GM23248 (cell line): ENCODE results near the gene TMEM163. TPM values are rescaled to one million over a fixed set of nuclear protein-coding genes. Genes with fewer than 3 reads are reported as not detected.

ENCODE experiments used
- DNase-seq: peaks from one replicate; pipeline ENCODE4 v3.0.0-alpha.2; 2015
- H2AFZ ChIP-seq: fragments of 200-600 bp; sonication (generic); 2 replicates; pipeline ENCODE4 v1.6.1; 2016; ENCODE audit warnings: antibody characterized with exemption
- H3F3A ChIP-seq: fragments of 200-600 bp; sonication (generic); 2 replicates; pipeline ENCODE4 v1.6.1; 2016; ENCODE audit warnings: mild to moderate bottlenecking, antibody characterized with exemption, mixed run types; ENCODE audit not compliant: insufficient read depth
- H3K27ac ChIP-seq: fragments of 200-600 bp; sonication (generic); 2 replicates; pipeline ENCODE4 v1.5.1; 2016; ENCODE audit warnings: mild to moderate bottlenecking
- H3K27me3 ChIP-seq: fragments of 200-600 bp; sonication (generic); replicated peaks from 2 replicates; pipeline ENCODE4 v1.6.1; 2016; ENCODE audit warnings: mild to moderate bottlenecking; ENCODE audit not compliant: insufficient read depth
- H3K36me3 ChIP-seq: fragments of 200-600 bp; sonication (generic); 2 replicates; pipeline ENCODE4 v1.6.1; 2016; ENCODE audit warnings: low read depth, mild to moderate bottlenecking
- H3K4me1 ChIP-seq: fragments of 200-600 bp; sonication (generic); 2 replicates; pipeline ENCODE4 v1.6.1; 2016; ENCODE audit warnings: mild to moderate bottlenecking; ENCODE audit not compliant: insufficient read depth
- H3K4me2 ChIP-seq: fragments of 200-600 bp; sonication (generic); one replicate; pipeline ENCODE4 v1.6.1; 2016; ENCODE audit warnings: mild to moderate bottlenecking; ENCODE audit not compliant: unreplicated experiment
- H3K4me3 ChIP-seq: fragments of 200-600 bp; sonication (generic); 2 replicates; pipeline ENCODE4 v1.5.1; 2016; ENCODE audit warnings: mild to moderate bottlenecking
- H3K79me2 ChIP-seq: fragments of 200-600 bp; sonication (generic); 2 replicates; pipeline ENCODE4 v1.6.1; 2016; ENCODE audit warnings: mild to moderate bottlenecking; ENCODE audit not compliant: insufficient read depth
- H3K9ac ChIP-seq: fragments of 200-600 bp; sonication (generic); 2 replicates; pipeline ENCODE4 v1.6.1; 2016; ENCODE audit warnings: mild to moderate bottlenecking
- H3K9me2 ChIP-seq: fragments of 200-600 bp; sonication (generic); 2 replicates; pipeline ENCODE4 v1.6.1; 2016; ENCODE audit warnings: mixed run types, mild to moderate bottlenecking, moderate library complexity; ENCODE audit not compliant: insufficient read depth
- H3K9me3 ChIP-seq: fragments of 200-600 bp; sonication (generic); one replicate; pipeline ENCODE4 v1.6.1; 2017; ENCODE audit warnings: low read depth
- H4K20me1 ChIP-seq: fragments of 200-600 bp; sonication (generic); 2 replicates; pipeline ENCODE4 v1.6.0; 2016; ENCODE audit not compliant: insufficient read depth
- EZH2 ChIP-seq: fragments of 200-600 bp; sonication (generic); IDR thresholded peaks from 2 replicates; pipeline ENCODE4 v1.6.1; 2018; ENCODE audit warnings: antibody characterized with exemption, mild to moderate bottlenecking; ENCODE audit not compliant: insufficient read depth, poor library complexity, severe bottlenecking
- EZH2phosphoT487 ChIP-seq: fragments of 200-600 bp; sonication (generic); IDR thresholded peaks from 2 replicates; pipeline ENCODE4 v1.6.1; 2018; ENCODE audit warnings: antibody characterized with exemption, moderate library complexity, mild to moderate bottlenecking, low read depth; ENCODE audit not compliant: insufficient read depth
- WGBS, 2 experiments: methylation state at CpG; one replicate each; pipeline ENCODE4 v1.1.6; 2015 to 2017; ENCODE audit warnings: low lambda C conversion rate in 2 of 2, low coverage in 1 of 2; ENCODE audit errors: missing lambda C conversion rate in 2 of 2; 5-methylcytosine and 5-hydroxymethylcytosine counted together
- in situ Hi-C: fragments of 300-500 bp; cut with MboI; formaldehyde crosslinking; loops from 2 replicates; pipeline ENCODE4 v1.15.0; 2020
- polyA plus RNA-seq: library from polyadenylated mRNA; unstranded; fragments of >200 nt; fragmentation: Nextera tagmentation; extraction: Ambion mirVana; gene quantifications from 2 replicates; pipeline ENCODE4 v1.2.1, GENCODE V29; 2016
- total RNA-seq: library from RNA; depleted of rRNA; stranded (reverse); fragments of >200 nt; shearing (Covaris generic); gene quantifications from 2 replicates; pipeline ENCODE4 v1.2.3, GENCODE V29; 2014

TMEM163 gene
- total and polyA plus RNA-seq, 2 experiments from 2014 or later, result not detected

DNA sequence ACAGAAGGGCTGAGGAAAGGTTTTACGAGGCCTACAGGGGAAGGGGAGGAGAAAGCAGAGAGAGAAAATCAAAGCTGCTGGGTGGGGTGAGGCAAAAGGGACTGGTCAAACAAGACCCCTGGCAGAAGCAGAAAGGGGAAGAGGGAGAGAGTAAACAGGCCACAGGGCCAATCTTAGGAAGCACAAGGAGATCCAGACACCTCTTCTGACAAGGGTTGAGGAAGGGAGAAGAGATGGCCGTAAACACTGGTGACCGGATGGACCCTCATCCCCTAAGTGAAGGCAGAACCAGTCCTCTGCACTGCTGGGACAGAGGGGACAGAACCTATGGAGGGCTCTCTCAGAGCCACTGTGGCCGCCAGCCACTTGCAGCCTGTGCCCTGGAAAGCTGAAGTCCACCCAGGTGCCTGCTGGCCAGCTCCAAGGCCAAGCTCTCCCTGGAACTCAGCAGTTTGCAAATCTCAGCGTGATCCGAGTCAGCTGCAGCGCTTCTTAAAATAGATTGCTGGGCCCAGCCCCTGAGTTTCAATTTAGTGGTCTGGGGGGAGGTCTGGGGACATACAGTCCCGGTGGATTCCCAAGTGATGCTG lies 108.8 kb downstream of the TMEM163 start:
- DNase-seq, result no peak

GRCh38 chr2:134603966-134604365 lies 114.8 kb downstream of the TMEM163 start:
- no peaks in the 10 kb centered on the region for H3K36me3 ChIP-seq
- H3K27ac ChIP-seq, result no peak overlapping the region
- DNase-seq, result no peak
- H2AFZ ChIP-seq, result no peak overlapping the region
- no peak for TF ChIP-seq EZH2phosphoT487
- TF ChIP-seq EZH2, result no peak
- no peaks in the 10 kb centered on the region for H3K79me2 ChIP-seq
- H4K20me1 ChIP-seq, result no peaks in the 10 kb centered on the region
- no peak overlapping the region for H3K9ac ChIP-seq
- no peaks in the 10 kb centered on the region for H3K27me3 ChIP-seq
- no peak overlapping the region for H3K4me2 ChIP-seq
- no peaks in the 10 kb centered on the region for H3K4me1 ChIP-seq
- 25 to 35% methylated on average over 5 of the region's 5 CpGs for WGBS, 2 experiments
- no peaks in the 10 kb centered on the region for H3F3A ChIP-seq
- H3K4me3 ChIP-seq, result no peak overlapping the region
- no peaks in the 10 kb centered on the region for H3K9me2 ChIP-seq
- in situ Hi-C loops, result no loop called here
- no peaks in the 10 kb centered on the region for H3K9me3 ChIP-seq

More for the DNA sequence above, 108.8 kb downstream of the TMEM163 start:
- Histone ChIP-seq H3K4me3 (no peak overlapping the region), H3K9me2 (no peaks in the 10 kb centered on the region), H3K27me3 (no peaks in the 10 kb centered on the region), H3K27ac (no peak overlapping the region), H3F3A (no peaks in the 10 kb centered on the region), H3K9ac (no peak overlapping the region), H3K9me3 (no peaks in the 10 kb centered on the region), H4K20me1 (no peaks in the 10 kb centered on the region), H3K36me3 (no peaks in the 10 kb centered on the region), H3K79me2 (no peaks in the 10 kb centered on the region), H2AFZ (no peak overlapping the region), H3K4me1 (no peaks in the 10 kb centered on the region), H3K4me2 (no peak overlapping the region)
- TF ChIP-seq EZH2phosphoT487 (no peak), EZH2 (no peak)
- in situ Hi-C loops, result no loop called here
- WGBS, 2 experiments, result 61 to 68% methylated on average over 8 of the region's 8 CpGs

- Histone ChIP-seq H3K27me3 (no peaks in the 10 kb centered on the region), H2AFZ (no peak overlapping the region), H4K20me1 (no peaks in the 10 kb centered on the region), H3K4me3 (no peak overlapping the region), H3K9me2 (no peaks in the 10 kb centered on the region), H3K4me2 (no peak overlapping the region), H3K27ac (no peak overlapping the region), H3K4me1 (no peaks in the 10 kb centered on the region), H3K79me2 (no peaks in the 10 kb centered on the region), H3K36me3 (no peaks in the 10 kb centered on the region), H3K9me3 (no peaks in the 10 kb centered on the region), H3K9ac (no peak overlapping the region), H3F3A (no peaks in the 10 kb centered on the region)
- WGBS, 2 experiments, result 54 to 60% methylated on average over 4 of the region's 4 CpGs
- no peak for DNase-seq
- TF ChIP-seq EZH2, result no peak
- TF ChIP-seq EZH2phosphoT487, result no peak
- in situ Hi-C loops, result no loop called here
These were observed 116.1 kb downstream of the TMEM163 start for GRCh38 chr2:134602666-134603065.

DNA sequence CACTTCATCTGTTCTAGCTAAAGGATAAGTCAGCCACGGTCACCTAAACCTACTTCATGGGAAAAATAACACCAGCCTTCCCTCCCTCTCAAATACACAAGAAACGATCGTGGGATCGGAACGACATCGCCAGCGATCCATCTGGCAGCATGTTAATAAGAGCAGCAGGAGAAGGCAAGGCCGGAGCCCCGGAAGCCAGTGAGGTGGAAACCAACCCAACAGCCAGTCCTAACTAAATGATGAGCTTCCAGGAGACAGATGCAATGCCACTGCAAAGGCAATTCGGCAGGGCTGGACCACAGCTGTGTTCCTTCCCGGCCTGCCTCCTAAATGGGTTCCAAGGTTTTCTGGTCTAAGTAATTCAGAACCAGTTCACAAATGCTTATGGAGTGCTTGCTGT lies 117.5 kb downstream of the TMEM163 start:
- H3K9me3 ChIP-seq, result no peaks in the 10 kb centered on the region
- no peaks in the 10 kb centered on the region for H3F3A ChIP-seq
- H3K4me1 ChIP-seq, result no peaks in the 10 kb centered on the region
- H3K4me3 ChIP-seq, result no peak overlapping the region
- no peaks in the 10 kb centered on the region for H3K79me2 ChIP-seq
- H4K20me1 ChIP-seq, result no peaks in the 10 kb centered on the region
- no peak for TF ChIP-seq EZH2phosphoT487
- TF ChIP-seq EZH2, result no peak
- no peaks in the 10 kb centered on the region for H3K27me3 ChIP-seq
- H3K27ac ChIP-seq, result no peak overlapping the region
- no peaks in the 10 kb centered on the region for H3K9me2 ChIP-seq
- DNase-seq, result no peak
- in situ Hi-C loops, result no loop called here
- 46 to 50% methylated on average over 11 of the region's 11 CpGs for WGBS, 2 experiments
- H2AFZ ChIP-seq, result no peak overlapping the region
- no peak overlapping the region for H3K9ac ChIP-seq
- no peak overlapping the region for H3K4me2 ChIP-seq
- no peaks in the 10 kb centered on the region for H3K36me3 ChIP-seq

DNA sequence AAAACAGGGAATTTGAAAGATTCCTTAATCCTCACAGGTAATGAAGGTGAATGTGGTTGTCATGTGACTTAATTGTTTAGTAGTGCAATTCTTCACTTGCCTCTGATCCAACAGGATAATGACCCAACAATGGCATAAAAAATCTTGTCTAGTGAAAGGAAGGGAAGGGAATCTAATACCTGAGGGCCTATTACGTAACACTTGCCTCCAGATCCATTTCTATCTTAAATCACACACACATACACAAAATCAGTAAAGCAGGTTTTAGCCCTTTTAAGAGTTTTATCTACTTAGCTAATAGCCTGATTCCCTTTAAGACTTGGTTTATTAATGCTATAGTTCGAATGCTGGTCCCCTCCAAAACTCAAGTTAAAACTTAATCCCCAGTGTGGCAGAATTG lies 118.6 kb downstream of the TMEM163 start:
- in situ Hi-C loops, result no loop called here
- H4K20me1 ChIP-seq, result no peaks in the 10 kb centered on the region
- 9 to 10% methylated on average over 2 of the region's 2 CpGs for WGBS, 2 experiments
- no peak overlapping the region for H3K4me2 ChIP-seq
- H3K4me3 ChIP-seq, result no peak overlapping the region
- no peaks in the 10 kb centered on the region for H3F3A ChIP-seq
- H3K36me3 ChIP-seq, result no peaks in the 10 kb centered on the region
- H3K27me3 ChIP-seq, result no peaks in the 10 kb centered on the region
- no peaks in the 10 kb centered on the region for H3K4me1 ChIP-seq
- H3K27ac ChIP-seq, result no peak overlapping the region
- TF ChIP-seq EZH2phosphoT487 (no peak), EZH2 (no peak)
- no peak overlapping the region for H3K9ac ChIP-seq
- DNase-seq, result no peak
- no peaks in the 10 kb centered on the region for H3K9me3 ChIP-seq
- H2AFZ ChIP-seq, result no peak overlapping the region
- H3K9me2 ChIP-seq, result no peaks in the 10 kb centered on the region
- no peaks in the 10 kb centered on the region for H3K79me2 ChIP-seq
